GM23338 (cell line): Measurements from ENCODE around the gene TRMT11.

Source experiments
- CREB1 ChIP-seq: fragments of 250-450 bp; sonication (Bioruptor Pico); IDR thresholded peaks from 2 replicates; pipeline ENCODE4 v1.5.0; 2020; ENCODE audit warnings: low read depth, mild to moderate bottlenecking, moderate library complexity
- CTCF ChIP-seq, 2 experiments: fragments of 200-600 bp in 1 of 2; sonication (generic) in 1 of 2; conservative IDR thresholded peaks; 2 replicates each; pipeline versions ENCODE4 v1.5.1 to v1.6.1; 2016 to 2017; ENCODE audit warnings: antibody characterized with exemption in 2 of 2, low read depth in 2 of 2, mild to moderate bottlenecking in 2 of 2, moderate library complexity in 1 of 2
- ETS1 ChIP-seq: IDR thresholded peaks from 2 replicates; pipeline ENCODE4 v1.6.1; 2016; ENCODE audit warnings: antibody characterized with exemption
- EZH2 ChIP-seq: fragments of 200-600 bp; sonication (generic); IDR thresholded peaks from one replicate; pipeline ENCODE4 v1.8.0; 2017; ENCODE audit warnings: antibody characterized with exemption, mild to moderate bottlenecking, low read depth; ENCODE audit not compliant: unreplicated experiment
- EZH2phosphoT487 ChIP-seq: fragments of 200-600 bp; sonication (generic); IDR thresholded peaks from one replicate; pipeline ENCODE4 v1.8.1; 2018; ENCODE audit warnings: antibody characterized with exemption; ENCODE audit not compliant: unreplicated experiment
- JUNB ChIP-seq: IDR thresholded peaks from one replicate; pipeline ENCODE4 v1.6.1; 2016; ENCODE audit warnings: antibody characterized with exemption; ENCODE audit not compliant: unreplicated experiment
- NANOG ChIP-seq: IDR thresholded peaks from 2 replicates; pipeline ENCODE4 v1.6.1; 2016; ENCODE audit warnings: antibody characterized with exemption, borderline replicate concordance
- POLR2AphosphoS5 ChIP-seq: IDR thresholded peaks from 2 replicates; pipeline ENCODE4 v1.6.1; 2016; ENCODE audit warnings: antibody characterized with exemption, low read depth
- REST ChIP-seq: IDR thresholded peaks from one replicate; pipeline ENCODE4 v1.6.1; 2018; ENCODE audit warnings: antibody characterized with exemption; ENCODE audit not compliant: unreplicated experiment
- STAT1 ChIP-seq: IDR thresholded peaks from one replicate; pipeline ENCODE4 v1.6.1; 2016; ENCODE audit warnings: antibody characterized with exemption; ENCODE audit not compliant: unreplicated experiment
- ZNF114 ChIP-seq: fragments of 250-450 bp; sonication (Bioruptor Pico); IDR thresholded peaks from 2 replicates; pipeline ENCODE4 v1.5.0; 2020; ENCODE audit warnings: mild to moderate bottlenecking, moderate library complexity
- ZNF331 ChIP-seq: fragments of 250-450 bp; sonication (Bioruptor Pico); IDR thresholded peaks from 2 replicates; pipeline ENCODE4 v1.5.0; 2020; ENCODE audit warnings: low read depth, mild to moderate bottlenecking, moderate library complexity
- ZNF462 ChIP-seq: fragments of 250-450 bp; sonication (Bioruptor Pico); IDR thresholded peaks from 2 replicates; pipeline ENCODE4 v1.5.0; 2020; ENCODE audit warnings: mild to moderate bottlenecking, moderate library complexity

- TF ChIP-seq CTCF (conservative IDR thresholded peaks at IDR 0.05; ENCODE audit: low read depth in 2 of 2) (no peak), EZH2 (no peak), CREB1 (CRISPR knock-in tag) (no peak), POLR2AphosphoS5 (no peak), EZH2phosphoT487 (no peak), JUNB (no peak), REST (no peak), NANOG (no peak), ETS1 (no peak), ZNF462 (CRISPR knock-in tag) (no peak), ZNF114 (no peak), ZNF331 (CRISPR knock-in tag) (no peak), STAT1 (no peak)
Measured at GRCh38 chr6:125987026-125987617, 782 bp downstream of the TRMT11 start.
